IMR-90 (cell line): ENCODE results near the gene NKAPL. TPM values are rescaled to one million over a fixed set of nuclear protein-coding genes. Genes with fewer than 3 reads are reported as not detected.

Source experiments
- ATAC-seq: fragments of 200-7000 bp; cut with Tn5 transposase; 2 replicates; pipeline ENCODE4 v1.9.1; 2020; ENCODE audit warnings: low read depth, mild to moderate bottlenecking, moderate library complexity
- BruUV-seq: library from RNA; stranded (reverse); fragments of 400-500 nt; replicated peaks from 2 replicates; lab custom pipeline; 2021; lab: Mats Ljungman, UMichigan
- CTCF ChIA-PET: fragments of 300-600 bp; formaldehyde crosslinking; extraction: SDS; loops from one replicate; lab custom pipeline; 2021; ENCODE audit warnings: antibody characterized with exemption; lab: Yijun Ruan, JAX
- POLR2A ChIA-PET: fragments of 300-600 bp; sonication (Branson Sonifier 250); formaldehyde crosslinking; loops from one replicate; lab custom pipeline; 2022; ENCODE audit warnings: antibody characterized with exemption; ENCODE audit not compliant: unreplicated experiment; lab: Charles Lee
- DNase-seq: peaks from one replicate; pipeline ENCODE4 v3.0.0; 2013
- H2AFZ ChIP-seq: replicated peaks from 2 replicates; pipeline ENCODE3; 2013; ENCODE audit warnings: low read length, mild to moderate bottlenecking; ENCODE audit not compliant: poor library complexity
- H2AK5ac ChIP-seq: 2 replicates; pipeline ENCODE4 v1.6.1; 2013; ENCODE audit warnings: low read depth, low read length, inconsistent platforms
- H2AK9ac ChIP-seq: replicated peaks from 2 replicates; pipeline ENCODE3; 2013; ENCODE audit warnings: mild to moderate bottlenecking, low read depth, low read length, moderate library complexity; ENCODE audit not compliant: poor library complexity
- H2BK120ac ChIP-seq: 2 replicates; pipeline ENCODE4 v1.6.1; 2013; ENCODE audit warnings: low read depth, low read length, inconsistent platforms
- H2BK15ac ChIP-seq: 3 replicates; pipeline ENCODE4 v1.6.1; 2013; ENCODE audit warnings: low read depth, low read length, inconsistent platforms
- H2BK20ac ChIP-seq: 2 replicates; pipeline ENCODE4 v1.6.1; 2013; ENCODE audit warnings: low read depth, mild to moderate bottlenecking, inconsistent platforms, low read length, moderate library complexity
- H2BK5ac ChIP-seq: 2 replicates; pipeline ENCODE4 v1.6.1; 2013; ENCODE audit warnings: mild to moderate bottlenecking, low read depth, low read length, inconsistent platforms; ENCODE audit not compliant: poor library complexity, severe bottlenecking
- H3K14ac ChIP-seq: replicated peaks from 2 replicates; pipeline ENCODE4 v1.6.1; 2013; ENCODE audit warnings: low read depth, low read length, inconsistent platforms
- H3K18ac ChIP-seq: 2 replicates; pipeline ENCODE4 v1.6.1; 2013; ENCODE audit warnings: low read depth, low read length, control low read depth
- H3K23ac ChIP-seq: 2 replicates; pipeline ENCODE4 v1.6.1; 2013; ENCODE audit warnings: low read depth, low read length, inconsistent platforms
- H3K27ac ChIP-seq: 2 replicates; pipeline ENCODE4 v1.5.1; 2013; ENCODE audit warnings: mild to moderate bottlenecking, control low read depth, low read length; ENCODE audit not compliant: insufficient read depth
- H3K27me3 ChIP-seq: 2 replicates; pipeline ENCODE4 v1.6.1; 2013; ENCODE audit warnings: low read length; ENCODE audit not compliant: control insufficient read depth, insufficient read depth
- H3K36me3 ChIP-seq: 2 replicates; pipeline ENCODE4 v1.6.1; 2013; ENCODE audit warnings: low read length, mixed read lengths; ENCODE audit not compliant: control insufficient read depth, insufficient read depth
- H3K4ac ChIP-seq: 2 replicates; pipeline ENCODE4 v1.6.1; 2013; ENCODE audit warnings: low read depth, low read length, inconsistent platforms
- H3K4me1 ChIP-seq: 2 replicates; pipeline ENCODE4 v1.6.1; 2013; ENCODE audit warnings: low read length, mixed read lengths; ENCODE audit not compliant: control insufficient read depth, insufficient read depth
- H3K4me2 ChIP-seq: 2 replicates; pipeline ENCODE4 v1.6.1; 2013; ENCODE audit warnings: low read depth, mild to moderate bottlenecking, control low read depth, low read length, moderate library complexity
- H3K4me3 ChIP-seq: 2 replicates; pipeline ENCODE4 v1.5.1; 2013; ENCODE audit warnings: low read depth, mild to moderate bottlenecking, control low read depth, low read length, moderate library complexity; ENCODE audit not compliant: insufficient read depth
- H3K56ac ChIP-seq: 2 replicates; pipeline ENCODE4 v1.6.1; 2013; ENCODE audit warnings: low read length, inconsistent platforms; ENCODE audit not compliant: insufficient read depth; ENCODE audit errors: extremely low read depth
- H3K79me1 ChIP-seq, 2 experiments: 2 replicates each; pipeline ENCODE4 v1.6.1; 2013; ENCODE audit warnings: low read length in 2 of 2, inconsistent platforms in 1 of 2, low read depth in 1 of 2
- H3K9ac ChIP-seq: 2 replicates; pipeline ENCODE4 v1.6.1; 2013; ENCODE audit warnings: low read depth, low read length, control low read depth
- H3K9me1 ChIP-seq: 2 replicates; pipeline ENCODE4 v1.6.1; 2013; ENCODE audit warnings: low read length, inconsistent platforms; ENCODE audit not compliant: insufficient read depth
- H3K9me3 ChIP-seq: 2 replicates; pipeline ENCODE4 v1.6.1; 2013; ENCODE audit warnings: low read length; ENCODE audit not compliant: control insufficient read depth, insufficient read depth
- H4K20me1 ChIP-seq: 2 replicates; pipeline ENCODE4 v1.6.1; 2013; ENCODE audit warnings: low read length, inconsistent platforms; ENCODE audit not compliant: insufficient read depth
- H4K5ac ChIP-seq: 2 replicates; pipeline ENCODE4 v1.6.1; 2013; ENCODE audit warnings: mild to moderate bottlenecking, low read depth, low read length, control low read depth
- H4K8ac ChIP-seq, 2 experiments: 2 replicates each; pipeline ENCODE4 v1.6.1; 2013; ENCODE audit warnings: low read depth in 2 of 2, low read length in 2 of 2, control low read depth in 1 of 2, inconsistent platforms in 1 of 2
- H4K91ac ChIP-seq: 2 replicates; pipeline ENCODE4 v1.6.1; 2013; ENCODE audit warnings: low read depth, low read length, inconsistent platforms; ENCODE audit not compliant: insufficient read depth
- BHLHE40 ChIP-seq: fragments of 150-350 bp; IDR thresholded peaks from 2 replicates; pipeline ENCODE4 v1.6.1; 2016; ENCODE audit warnings: mild to moderate bottlenecking, low read depth, low read length
- CEBPB ChIP-seq: IDR thresholded peaks from 2 replicates; pipeline ENCODE4 v1.6.1; 2012; ENCODE audit warnings: low read depth, low read length, improper control_type of control experiment
- CHD1 ChIP-seq: IDR thresholded peaks from 2 replicates; pipeline ENCODE4 v1.6.1; 2012; ENCODE audit warnings: low read depth, low read length, improper control_type of control experiment
- FOS ChIP-seq: fragments of 150-350 bp; IDR thresholded peaks from 2 replicates; pipeline ENCODE4 v1.6.1; 2016; ENCODE audit warnings: low read depth, low read length
- MAFK ChIP-seq: IDR thresholded peaks from 2 replicates; pipeline ENCODE4 v1.6.1; 2012; ENCODE audit warnings: low read depth, low read length, improper control_type of control experiment
- MAZ ChIP-seq: IDR thresholded peaks from 2 replicates; pipeline ENCODE4 v1.6.1; 2012; ENCODE audit warnings: low read depth, mild to moderate bottlenecking, low read length, improper control_type of control experiment, moderate library complexity, borderline replicate concordance
- MXI1 ChIP-seq: IDR thresholded peaks from 2 replicates; pipeline ENCODE4 v1.6.1; 2012; ENCODE audit warnings: low read depth, mild to moderate bottlenecking, low read length, moderate library complexity, borderline replicate concordance
- NFE2L2 ChIP-seq: fragments of 150-350 bp; IDR thresholded peaks from 2 replicates; pipeline ENCODE4 v1.6.1; 2016; ENCODE audit warnings: low read depth, mild to moderate bottlenecking, low read length
- POLR2A ChIP-seq: IDR thresholded peaks from 2 replicates; pipeline ENCODE4 v1.6.1; 2012; ENCODE audit warnings: mild to moderate bottlenecking, low read depth, low read length
- RAD21 ChIP-seq: IDR thresholded peaks from 2 replicates; pipeline ENCODE4 v1.6.1; 2012; ENCODE audit warnings: low read length, improper control_type of control experiment
- RCOR1 ChIP-seq: IDR thresholded peaks from 2 replicates; pipeline ENCODE4 v1.6.1; 2012; ENCODE audit warnings: mild to moderate bottlenecking, low read length, improper control_type of control experiment; ENCODE audit not compliant: insufficient replicate concordance
- RFX5 ChIP-seq: IDR thresholded peaks from 2 replicates; pipeline ENCODE4 v1.8.0; 2012; ENCODE audit warnings: low read depth, mild to moderate bottlenecking, low read length, moderate library complexity
- SMC3 ChIP-seq: fragments of 150-350 bp; IDR thresholded peaks from 2 replicates; pipeline ENCODE4 v1.6.1; 2016; ENCODE audit warnings: low read depth, mild to moderate bottlenecking, antibody characterized with exemption, low read length, moderate library complexity
- whole genome bisulfite sequencing, 2 experiments: methylation state at CpG; one replicate each; pipeline versions ENCODE4 v1.1.5 to v1.1.7; 2013; ENCODE audit warnings: missing lambda C conversion rate in 2 of 2; ENCODE audit not compliant: insufficient read length in 1 of 2; ENCODE audit errors: extremely low coverage in 2 of 2; 5-methylcytosine and 5-hydroxymethylcytosine counted together
- dilution Hi-C: fragments of 300-500 bp; cut with HindIII; formaldehyde crosslinking; loops from one replicate; pipeline ENCODE4 v1.14.3; 2018; ENCODE audit warnings: low sequenced_read_pairs; ENCODE audit not compliant: unreplicated experiment
- in situ Hi-C: fragments of 300-500 bp; cut with MboI; formaldehyde crosslinking; loops from 3 replicates; pipeline ENCODE4 v1.14.3; 2019; ENCODE audit warnings: low sequenced_read_pairs, inconsistent platforms, mixed read lengths
- intact Hi-C: fragments of 100-400 bp; cut with micrococcal nuclease; formaldehyde crosslinking; loops from 2 replicates; pipeline ENCODE4 v1.10.0; 2022
- polyA plus RNA-seq, 3 experiments: library from polyadenylated mRNA; depleted of rRNA; stranded (reverse); fragments of >200 nt; gene quantifications; 2 replicates each; pipeline ENCODE4 v1.2.3, GENCODE V29; 2012; ENCODE audit warnings: low replicate concordance in 1 of 3
- total RNA-seq: library from RNA; depleted of rRNA; stranded (reverse); fragments of >200 nt; gene quantifications from 2 replicates; pipeline ENCODE4 v1.2.3, GENCODE V29; 2012

NKAPL gene
- total and polyA plus RNA-seq, 2 of the 4 experiments (the other 2 are of a cell fraction), result 0.51 to 0.54 TPM

DNA sequence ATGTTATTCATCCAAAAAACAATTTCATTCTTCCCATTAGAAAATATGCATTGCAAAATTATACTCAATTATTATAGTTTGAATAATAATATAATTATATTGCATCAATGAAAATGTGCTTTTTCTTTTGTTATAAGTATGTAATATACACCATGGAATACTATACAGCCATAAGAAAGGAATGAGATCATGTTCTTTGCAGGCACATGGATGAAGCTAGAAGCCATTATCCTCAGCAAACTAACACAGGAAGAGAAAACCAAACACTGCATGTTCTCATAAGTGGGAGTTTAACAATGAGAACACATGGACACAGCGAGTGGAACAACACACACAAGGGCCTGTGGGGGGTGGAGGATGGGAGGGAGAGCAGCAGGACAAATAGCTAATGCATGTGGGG is 2.1 kb upstream of the NKAPL start:
- Histone ChIP-seq H4K20me1 (no peaks in the 10 kb centered on the region), H3K9me1 (0 out of 2 replicates have a peak, but pooled peaks cover 3% of the 10 kb centered on the region), H3K27me3 (no peaks in the 10 kb centered on the region; the same call in 1 of the 2 replicates), H3K23ac (no peak overlapping the region), H4K91ac (no peak overlapping the region), H3K4me3 (no peak overlapping the region), H3K9ac (no peak overlapping the region), H3K4me2 (no peak overlapping the region), H2BK15ac (no peak overlapping the region), H2AK9ac (no peak overlapping the region), H2BK120ac (no peak overlapping the region), H3K9me3 (peaks cover 8% of the 10 kb centered on the region), H3K14ac (no peak overlapping the region), H4K8ac (no peak overlapping the region), H3K27ac (no peak overlapping the region), H3K18ac (no peak overlapping the region), H3K79me1 (peaks cover 0 to under 1% of the 10 kb centered on the region in 2 experiments; a peak in 2 of 4 replicates), H2BK5ac (no peak overlapping the region), H2AFZ (no peak overlapping the region), H3K56ac (no peak overlapping the region), H3K4ac (no peak overlapping the region), H2AK5ac (no peak overlapping the region), H3K4me1 (peaks cover 7% of the 10 kb centered on the region), H2BK20ac (no peak overlapping the region), H4K5ac (no peak overlapping the region), H3K36me3 (no peaks in the 10 kb centered on the region)
- no peak for TF ChIP-seq RAD21
- no peak for TF ChIP-seq NFE2L2
- no peak for TF ChIP-seq CEBPB
- TF ChIP-seq MXI1, result no peak
- no peak for TF ChIP-seq POLR2A
- TF ChIP-seq MAZ, result no peak
- TF ChIP-seq CHD1, result no peak
- TF ChIP-seq SMC3, result no peak
- no peak for TF ChIP-seq RFX5
- no peak for TF ChIP-seq MAFK
- no peak for TF ChIP-seq BHLHE40
- no peak for TF ChIP-seq FOS
- TF ChIP-seq RCOR1, result no peak
- DNase-seq (no peak), ATAC-seq (no peak)
- intact Hi-C loops, result no loop called here
- no CpG with 5 or more reads among the region's 1 CpG for WGBS, 2 experiments
- BruUV-seq, result no TSS peak
- dilution Hi-C loops, result no loop called here
- CTCF ChIA-PET, result no interaction called here
- in situ Hi-C loops, result no loop called here
- POLR2A ChIA-PET, result no interaction called here
